NCI-H748 (cell line): Measurements from ENCODE around the gene CLCN1.

Source experiments
- DNase-seq: peaks from one replicate; lab custom pipeline; 2025; ENCODE audit not compliant: unreplicated experiment; lab: John Stamatoyannopoulos, UW

The CLCN1 gene

GRCh38 chr7:143395187-143396149 is 79.6 kb downstream of the CLCN1 start:
- no peak for DNase-seq

DNA sequence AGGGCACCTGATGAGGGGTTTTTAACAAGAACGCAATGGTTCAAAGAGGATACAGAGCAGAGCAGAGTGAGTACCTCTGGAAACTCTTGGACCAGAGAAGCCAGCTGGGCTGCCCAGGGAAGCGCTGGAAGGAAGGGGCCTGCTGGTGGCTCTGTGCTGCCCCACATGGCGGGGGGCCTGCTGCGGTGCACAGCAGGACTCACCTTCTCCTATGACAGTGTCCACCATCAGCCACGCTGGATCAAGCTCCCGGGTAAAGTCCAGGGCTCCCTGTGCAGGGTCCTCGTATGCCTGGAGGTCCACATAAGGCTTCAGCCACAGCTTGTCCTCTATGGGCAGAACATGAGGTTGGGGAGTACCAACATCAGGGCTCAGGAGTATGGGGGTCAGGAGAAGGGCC is 80.3 kb downstream of the CLCN1 start:
- DNase-seq = no peak

DNA sequence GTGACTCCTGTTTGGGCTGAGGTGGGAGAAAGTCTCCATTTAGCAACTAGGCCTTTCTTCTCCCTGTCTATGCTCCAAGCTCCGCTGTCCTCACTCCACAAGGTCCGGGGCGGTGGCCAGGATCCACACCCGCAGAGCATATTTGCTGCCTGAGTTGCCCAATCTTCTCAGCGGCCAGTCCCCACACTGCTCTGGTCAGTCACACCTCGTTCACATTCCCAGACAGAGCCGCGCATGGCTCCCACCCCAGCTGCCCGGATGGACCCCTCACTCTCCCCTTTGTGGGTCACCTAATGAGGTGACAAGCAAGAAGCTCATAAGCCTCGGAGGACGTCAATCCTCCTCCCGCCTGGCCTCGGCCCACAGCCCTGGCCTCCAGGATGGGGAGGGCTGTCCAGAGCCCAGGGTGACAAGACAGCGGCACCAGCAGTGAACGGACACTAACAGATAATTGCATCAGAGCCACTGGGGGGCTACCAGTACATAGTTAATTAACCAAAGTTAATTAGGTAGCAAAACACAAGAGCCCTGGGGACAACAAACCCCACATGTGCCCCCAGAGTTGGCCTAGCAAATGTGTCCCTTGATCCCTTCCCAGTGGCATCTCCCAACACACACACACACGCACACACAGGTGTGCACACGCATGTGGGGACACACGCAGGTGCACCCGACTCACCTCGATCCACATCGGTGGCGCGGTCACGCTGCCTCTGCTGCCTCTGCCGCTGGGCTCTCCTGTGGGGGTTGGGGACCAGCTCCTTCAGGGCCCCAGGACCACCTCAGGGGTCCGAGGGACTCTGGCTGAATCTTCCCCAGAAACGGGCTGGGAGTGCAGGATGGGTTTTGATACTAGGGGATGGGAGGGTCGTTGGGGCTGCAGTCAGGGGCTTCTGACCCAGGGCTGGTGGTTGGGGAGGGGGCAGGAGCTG is 81.0 kb downstream of the CLCN1 start:
- DNase-seq = no peak

- no peak for DNase-seq
Observed at GRCh38 chr7:143397710-143398530, 82.0 kb downstream of the CLCN1 start.

DNA sequence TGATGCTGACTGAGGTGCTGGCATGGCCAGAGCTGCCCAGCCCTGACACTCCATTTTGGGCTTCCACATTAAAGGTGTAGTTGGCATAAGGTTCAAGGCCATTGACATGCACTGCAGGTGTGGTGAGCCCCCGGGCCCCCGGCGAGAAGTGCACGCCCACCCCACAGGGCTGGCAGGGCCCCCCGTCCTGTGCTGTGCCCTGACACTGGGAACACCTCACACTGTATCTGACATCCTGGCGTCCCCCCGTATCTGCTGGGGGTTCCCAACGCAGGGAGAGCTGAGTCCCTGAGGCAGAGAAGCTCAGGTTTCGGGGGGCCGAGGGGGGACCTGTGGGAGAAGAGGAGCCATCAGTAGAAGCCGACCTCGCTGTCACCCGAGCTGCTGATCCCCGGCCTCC is 82.7 kb downstream of the CLCN1 start:
- no peak for DNase-seq

DNA sequence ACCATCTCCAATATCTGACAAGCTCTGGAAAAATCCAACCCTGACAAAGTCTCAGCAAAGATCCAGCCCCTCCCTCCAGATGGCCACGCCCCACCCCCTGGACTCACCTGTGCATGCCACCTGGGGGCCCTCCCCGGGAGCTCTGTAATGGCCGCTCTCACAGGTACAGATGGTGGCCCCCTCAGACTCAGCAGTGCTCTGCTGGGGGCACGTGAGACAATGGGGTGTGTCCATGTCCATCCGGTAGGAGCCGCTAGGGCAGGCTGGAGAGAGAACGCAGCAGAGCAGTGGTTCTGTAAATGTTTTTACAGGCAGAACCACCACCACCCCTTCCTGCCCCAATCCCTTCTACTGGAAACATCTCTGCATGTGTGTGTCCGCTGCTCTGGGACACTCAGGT is 83.2 kb downstream of the CLCN1 start:
- DNase-seq = no peak

- DNase-seq = no peak
Observed at GRCh38 chr7:143399642-143400041, 83.7 kb downstream of the CLCN1 start.

GRCh38 chr7:143401265-143401664 is 85.4 kb downstream of the CLCN1 start:
- DNase-seq = no peak
